H1 (cell line): ENCODE results near the gene VWA3B. TPM values are rescaled to one million over a fixed set of nuclear protein-coding genes. Genes with fewer than 3 reads are reported as not detected.

Experiments used
- CTCF ChIA-PET: fragments of 300-600 bp; sonication (Branson Sonifier 250); formaldehyde crosslinking; loops from one replicate; lab custom pipeline; 2021; ENCODE audit not compliant: partially characterized antibody; lab: Charles Lee
- POLR2A ChIA-PET: fragments of 300-600 bp; sonication (Branson Sonifier 250); formaldehyde crosslinking; loops from one replicate; lab custom pipeline; 2021; ENCODE audit warnings: inconsistent platforms; ENCODE audit not compliant: partially characterized antibody; lab: Charles Lee
- DNase-seq, 2 experiments: peaks; one replicate each; pipeline versions ENCODE4 v3.0.0 to v3.0.0-alpha.2; 2010 to 2022; ENCODE audit warnings: low spot score in 2 of 2, low read depth in 1 of 2, mixed read lengths in 1 of 2
- FAIRE-seq: peaks from 2 replicates; lab custom pipeline; 2011; peaks lifted over from hg19 to GRCh38; lab: Jason Lieb, UNC
- H2AFZ ChIP-seq: 2 replicates; pipeline ENCODE4 v1.8.1; 2012; ENCODE audit warnings: low read length, inconsistent platforms
- H2AK5ac ChIP-seq: 2 replicates; pipeline ENCODE4 v1.6.1; 2013; ENCODE audit warnings: low read depth, low read length
- H2BK120ac ChIP-seq: replicated peaks from 2 replicates; pipeline ENCODE3; 2013; ENCODE audit warnings: low read depth, low read length, inconsistent platforms
- H2BK12ac ChIP-seq: 2 replicates; pipeline ENCODE4 v1.6.1; 2013; ENCODE audit warnings: low read depth, low read length
- H2BK15ac ChIP-seq: 2 replicates; pipeline ENCODE4 v1.6.1; 2013; ENCODE audit warnings: low read length
- H2BK20ac ChIP-seq: 2 replicates; pipeline ENCODE4 v1.6.1; 2013; ENCODE audit warnings: low read length
- H2BK5ac ChIP-seq: 2 replicates; pipeline ENCODE4 v1.6.1; 2013; ENCODE audit warnings: low read depth, low read length
- H3K14ac ChIP-seq: 2 replicates; pipeline ENCODE4 v1.6.1; 2013; ENCODE audit warnings: inconsistent platforms; ENCODE audit not compliant: insufficient read length
- H3K18ac ChIP-seq: 2 replicates; pipeline ENCODE4 v1.6.1; 2013; ENCODE audit warnings: low read length; ENCODE audit errors: extremely low read depth
- H3K23ac ChIP-seq: 2 replicates; pipeline ENCODE4 v1.6.1; 2013; ENCODE audit warnings: inconsistent platforms; ENCODE audit not compliant: insufficient read length
- H3K23me2 ChIP-seq: 2 replicates; pipeline ENCODE4 v1.6.1; 2013; ENCODE audit warnings: low read depth, low read length
- H3K27ac ChIP-seq: 2 replicates; pipeline ENCODE4 v1.6.1; 2011; ENCODE audit warnings: low read depth, low read length, inconsistent platforms
- H3K27me3 ChIP-seq, 4 experiments: replicated peaks in 1 of 4; 1 replicate in 1 of 4; 2 replicates in 3 of 4; pipeline versions ENCODE4 v1.6.1 to v1.8.1; 2011 to 2013; ENCODE audit warnings: low read length in 3 of 4, mild to moderate bottlenecking in 3 of 4, inconsistent platforms in 2 of 4, mixed read lengths in 2 of 4, moderate library complexity in 1 of 4; ENCODE audit not compliant: control insufficient read depth in 3 of 4, insufficient read depth in 3 of 4; ENCODE audit errors: extremely low read depth in 1 of 4
- H3K36me3 ChIP-seq, 4 experiments: 2 replicates each; pipeline versions ENCODE4 v1.6.1 to v1.8.1; 2011 to 2013; ENCODE audit warnings: mild to moderate bottlenecking in 4 of 4, low read length in 3 of 4, moderate library complexity in 2 of 4, control low read depth in 1 of 4, inconsistent platforms in 1 of 4; ENCODE audit not compliant: insufficient read depth in 4 of 4, control insufficient read depth in 2 of 4
- H3K4ac ChIP-seq: replicated peaks from 2 replicates; pipeline ENCODE3; 2013; ENCODE audit warnings: low read length, low read depth, mixed read lengths, inconsistent platforms; ENCODE audit not compliant: insufficient read length
- H3K4me1 ChIP-seq, 4 experiments: replicated peaks in 1 of 4; 1 replicate in 1 of 4; 2 replicates in 3 of 4; pipeline versions ENCODE4 v1.6.1 to v1.8.1; 2011 to 2013; ENCODE audit warnings: low read length in 3 of 4, inconsistent platforms in 2 of 4, mixed read lengths in 1 of 4; ENCODE audit not compliant: insufficient read depth in 4 of 4, control insufficient read depth in 3 of 4
- H3K4me2 ChIP-seq, 2 experiments: 2 replicates each; pipeline versions ENCODE4 v1.6.1 to v1.8.1; 2011 to 2013; ENCODE audit warnings: low read depth in 2 of 2, low read length in 2 of 2, control low read depth in 1 of 2, inconsistent platforms in 1 of 2, mild to moderate bottlenecking in 1 of 2; ENCODE audit not compliant: insufficient read depth in 1 of 2
- H3K4me3 ChIP-seq, 4 experiments: fragments of 200-600, 300-600 bp in 1 of 4; sonication (generic), shearing (Covaris generic), sonication (Bioruptor Twin) in 1 of 4; 2 replicates each; pipeline versions ENCODE4 v1.5.1 to v1.8.1; 2011 to 2016; ENCODE audit warnings: low read length in 4 of 4, low read depth in 3 of 4, control low read depth in 2 of 4, inconsistent platforms in 2 of 4, mild to moderate bottlenecking in 2 of 4, mixed read lengths in 1 of 4, moderate library complexity in 1 of 4; ENCODE audit not compliant: insufficient read depth in 2 of 4; ENCODE audit errors: extremely low read depth in 1 of 4
- H3K56ac ChIP-seq: replicated peaks from 2 replicates; pipeline ENCODE3; 2013; ENCODE audit warnings: low read depth, mild to moderate bottlenecking, mixed read lengths, low read length, inconsistent platforms; ENCODE audit not compliant: insufficient read length
- H3K79me1 ChIP-seq: 2 replicates; pipeline ENCODE4 v1.6.1; 2013; ENCODE audit warnings: low read depth, low read length, control low read depth
- H3K79me2 ChIP-seq, 2 experiments: 2 replicates each; pipeline versions ENCODE4 v1.6.1 to v1.8.1; 2012 to 2013; ENCODE audit warnings: low read length in 2 of 2, mild to moderate bottlenecking in 2 of 2, inconsistent platforms in 1 of 2; ENCODE audit not compliant: insufficient read depth in 2 of 2, control insufficient read depth in 1 of 2
- H3K9ac ChIP-seq, 4 experiments: replicated peaks in 1 of 4; 1 replicate in 1 of 4; 2 replicates in 3 of 4; pipeline versions ENCODE4 v1.6.1 to v1.8.1; 2011 to 2013; ENCODE audit warnings: low read depth in 3 of 4, low read length in 3 of 4, control low read depth in 2 of 4, mild to moderate bottlenecking in 2 of 4, moderate library complexity in 2 of 4, inconsistent platforms in 1 of 4; ENCODE audit errors: extremely low read depth in 1 of 4
- H3K9me3 ChIP-seq, 2 experiments: 2 replicates each; pipeline versions ENCODE4 v1.6.1 to v1.8.1; 2012 to 2013; ENCODE audit warnings: mild to moderate bottlenecking in 2 of 2, moderate library complexity in 2 of 2, control low read depth in 1 of 2, inconsistent platforms in 1 of 2, low read depth in 1 of 2, low read length in 1 of 2, mixed read lengths in 1 of 2; ENCODE audit not compliant: insufficient read depth in 2 of 2
- H4K20me1 ChIP-seq, 2 experiments: replicated peaks in 1 of 2; 2 replicates each; pipeline versions ENCODE3 to v1.8.1; 2011 to 2013; ENCODE audit warnings: inconsistent platforms in 2 of 2, low read length in 2 of 2, mild to moderate bottlenecking in 1 of 2; ENCODE audit not compliant: insufficient read depth in 2 of 2, control insufficient read depth in 1 of 2
- H4K5ac ChIP-seq: 2 replicates; pipeline ENCODE4 v1.6.1; 2013; ENCODE audit warnings: low read length, low read depth, mixed read lengths, inconsistent platforms; ENCODE audit not compliant: insufficient read length
- H4K8ac ChIP-seq: 2 replicates; pipeline ENCODE4 v1.8.0; 2013; ENCODE audit warnings: mild to moderate bottlenecking, moderate library complexity, low read length, inconsistent platforms; ENCODE audit not compliant: insufficient read depth; ENCODE audit errors: extremely low read depth
- H4K91ac ChIP-seq: replicated peaks from 2 replicates; pipeline ENCODE3; 2013; ENCODE audit warnings: low read length, mixed read lengths, inconsistent platforms; ENCODE audit not compliant: insufficient read length
- EZH2 ChIP-seq: fragments of 200-600 bp; sonication (generic); IDR thresholded peaks from 2 replicates; pipeline ENCODE4 v1.7.1; 2012; ENCODE audit warnings: low read depth, mild to moderate bottlenecking, moderate library complexity, low read length, inconsistent platforms; ENCODE audit not compliant: severe bottlenecking
- FOSL1 ChIP-seq: IDR thresholded peaks from 2 replicates; pipeline ENCODE4 v1.6.1; 2011; ENCODE audit warnings: mild to moderate bottlenecking, low read depth, low read length, moderate library complexity; ENCODE audit not compliant: insufficient read depth
- GABPA ChIP-seq: IDR thresholded peaks from 2 replicates; pipeline ENCODE4 v1.6.1; 2011; ENCODE audit warnings: mild to moderate bottlenecking, low read length, moderate library complexity, borderline replicate concordance; ENCODE audit not compliant: insufficient read depth
- HDAC2 ChIP-seq, 2 experiments: fragments of 300-600 bp in 1 of 2; sonication (generic) in 1 of 2; IDR thresholded peaks; 2 replicates each; pipeline ENCODE4 v1.6.1; 2011 to 2012; ENCODE audit warnings: low read depth in 2 of 2, low read length in 2 of 2, mild to moderate bottlenecking in 2 of 2, moderate library complexity in 2 of 2, borderline replicate concordance in 1 of 2, inconsistent platforms in 1 of 2
- NANOG ChIP-seq: IDR thresholded peaks from 2 replicates; pipeline ENCODE4 v1.6.1; 2011; ENCODE audit warnings: low read length, low read depth, mild to moderate bottlenecking, inconsistent platforms; ENCODE audit not compliant: insufficient read depth, poor library complexity, severe bottlenecking
- PHF8 ChIP-seq: fragments of 200-600 bp; sonication (generic); conservative IDR thresholded peaks from 2 replicates; pipeline ENCODE4 v1.7.1; 2012; ENCODE audit warnings: low read depth, mild to moderate bottlenecking, inconsistent platforms, low read length, moderate library complexity
- SAP30 ChIP-seq: fragments of 300-600 bp; sonication (generic); IDR thresholded peaks from 2 replicates; pipeline ENCODE4 v1.7.1; 2012; ENCODE audit warnings: low read length, moderate library complexity, mild to moderate bottlenecking, inconsistent platforms; ENCODE audit not compliant: insufficient read depth, insufficient replicate concordance
- SIX5 ChIP-seq: IDR thresholded peaks from 2 replicates; pipeline ENCODE4 v1.6.1; 2011; ENCODE audit warnings: mild to moderate bottlenecking, low read depth, low read length
- SUZ12 ChIP-seq: fragments of 200-600 bp; sonication (generic); IDR thresholded peaks from 2 replicates; pipeline ENCODE4 v1.6.1; 2012; ENCODE audit warnings: mild to moderate bottlenecking, inconsistent platforms, low read length, moderate library complexity, mixed read lengths
- polyA plus RNA-seq, 7 experiments: library from polyadenylated mRNA; depleted of rRNA in 3 of 7; stranded (reverse) in 5 of 7; unstranded in 2 of 7; fragments of >200 nt in 5 of 7; fragments of 200-250 nt in 2 of 7; gene quantifications; 1 replicate in 5 of 7; 2 replicates in 1 of 7; 4 replicates in 1 of 7; pipeline versions ENCODE4 v1.2.1 to v1.2.3, GENCODE V29; 2011 to 2013; ENCODE audit warnings: missing spikeins in 2 of 7, mixed read lengths in 2 of 7
- total RNA-seq: library from RNA; stranded (reverse); fragmentation: NEBNext Ultra II Directional; extraction: Animal tissue kit (Norgen Biotek cat#: 25700); gene quantifications from 2 replicates; pipeline ENCODE4 v1.2.1, GENCODE V29; 2021
- TF ChIP-seq, protein P1 (sequence below): IDR thresholded peaks from 2 replicates; pipeline ENCODE4 v1.6.1; 2012; ENCODE audit warnings: inconsistent platforms
- TF ChIP-seq, protein P2 (sequence below): IDR thresholded peaks from 2 replicates; pipeline ENCODE4 v1.6.1; 2012; ENCODE audit warnings: inconsistent platforms
- TF ChIP-seq, protein P3 (sequence below): IDR thresholded peaks from 2 replicates; pipeline ENCODE4 v1.6.1; 2011; ENCODE audit warnings: low read length, improper control_type of control experiment

Gene VWA3B
- total and polyA plus RNA-seq, 2 of the 8 experiments (the other 6 are each of a cell fraction or from before 2014, with no cell fraction given), result not detected

DNA sequence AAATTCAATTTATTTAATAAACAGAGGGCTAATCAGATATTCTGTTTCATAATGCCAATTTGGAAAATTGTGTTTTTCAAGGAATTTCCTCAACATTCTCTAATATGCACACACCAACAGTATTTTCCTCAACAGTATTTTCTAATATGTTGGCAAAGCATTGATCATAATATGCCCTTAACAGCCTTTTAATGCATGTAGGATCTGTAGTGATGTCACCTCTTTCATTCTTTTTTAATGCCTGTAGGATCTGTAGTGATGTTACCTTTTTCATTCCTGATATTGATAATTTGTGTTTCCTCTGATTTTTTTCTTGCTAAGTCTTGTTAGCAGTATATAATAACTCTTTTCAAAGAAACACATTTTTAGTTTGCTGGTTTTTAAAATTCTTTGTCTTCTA is 15.9 kb downstream of the VWA3B start:
- Histone ChIP-seq H2BK12ac (no peak overlapping the region), H3K27ac (no peak overlapping the region), H3K56ac (no peak overlapping the region), H3K4me1 (no peaks in the 10 kb centered on the region), H3K4me2 (no peak overlapping the region), H2BK20ac (no peak overlapping the region), H4K5ac (no peak overlapping the region), H3K23ac (no peak overlapping the region), H3K18ac (no peak overlapping the region), H3K4ac (no peak overlapping the region), H2BK15ac (no peak overlapping the region), H3K14ac (no peak overlapping the region), H3K9me3 (peaks cover 4 to 6% of the 10 kb centered on the region in 2 experiments; a peak in 2 of 4 replicates), H3K36me3 (no peaks in the 10 kb centered on the region), H2BK120ac (no peak overlapping the region), H2AFZ (no peak overlapping the region), H2AK5ac (no peak overlapping the region), H3K4me3 (no peak overlapping the region), H4K91ac (no peak overlapping the region), H2BK5ac (no peak overlapping the region), H3K9ac (no peak overlapping the region), H4K8ac (no peak overlapping the region), H3K79me1 (no peaks in the 10 kb centered on the region), H3K23me2 (no peaks in the 10 kb centered on the region), H3K79me2 (no peaks in the 10 kb centered on the region), H4K20me1 (no peaks in the 10 kb centered on the region), H3K27me3 (no peaks in the 10 kb centered on the region)
- CTCF ChIA-PET, result no interaction called here
- POLR2A ChIA-PET, result no interaction called here
- DNase-seq, result no peak
- no peak for FAIRE-seq
- TF ChIP-seq SAP30 (no peak), HDAC2 (IDR thresholded peaks at IDR 0.05; ENCODE audit: borderline replicate concordance in 1 of 2, low read depth in 2 of 2, low read length in 2 of 2) (no peak), SUZ12 (no peak), PHF8 (no peak), GABPA (no peak), NANOG (no peak), SIX5 (no peak), FOSL1 (no peak), EZH2 (no peak)
- TF ChIP-seq, protein P1, sequence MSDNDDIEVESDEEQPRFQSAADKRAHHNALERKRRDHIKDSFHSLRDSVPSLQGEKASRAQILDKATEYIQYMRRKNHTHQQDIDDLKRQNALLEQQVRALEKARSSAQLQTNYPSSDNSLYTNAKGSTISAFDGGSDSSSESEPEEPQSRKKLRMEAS, result no peak
- TF ChIP-seq, protein P2, sequence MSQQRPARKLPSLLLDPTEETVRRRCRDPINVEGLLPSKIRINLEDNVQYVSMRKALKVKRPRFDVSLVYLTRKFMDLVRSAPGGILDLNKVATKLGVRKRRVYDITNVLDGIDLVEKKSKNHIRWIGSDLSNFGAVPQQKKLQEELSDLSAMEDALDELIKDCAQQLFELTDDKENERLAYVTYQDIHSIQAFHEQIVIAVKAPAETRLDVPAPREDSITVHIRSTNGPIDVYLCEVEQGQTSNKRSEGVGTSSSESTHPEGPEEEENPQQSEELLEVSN, result no peak
- TF ChIP-seq, protein P3, sequence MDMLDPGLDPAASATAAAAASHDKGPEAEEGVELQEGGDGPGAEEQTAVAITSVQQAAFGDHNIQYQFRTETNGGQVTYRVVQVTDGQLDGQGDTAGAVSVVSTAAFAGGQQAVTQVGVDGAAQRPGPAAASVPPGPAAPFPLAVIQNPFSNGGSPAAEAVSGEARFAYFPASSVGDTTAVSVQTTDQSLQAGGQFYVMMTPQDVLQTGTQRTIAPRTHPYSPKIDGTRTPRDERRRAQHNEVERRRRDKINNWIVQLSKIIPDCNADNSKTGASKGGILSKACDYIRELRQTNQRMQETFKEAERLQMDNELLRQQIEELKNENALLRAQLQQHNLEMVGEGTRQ, result no peak
